A673 (cell line): ENCODE data around the gene FAM13A. TPM values are rescaled to one million over a fixed set of nuclear protein-coding genes. Genes with fewer than 3 reads are reported as not detected.

Experiments
- BruUV-seq: library from RNA; stranded (reverse); fragments of 400-500 nt; replicated peaks from 2 replicates; lab custom pipeline; 2021; lab: Mats Ljungman, UMichigan
- CTCF ChIA-PET: fragments of 300-600 bp; sonication (Branson Sonifier 250); formaldehyde crosslinking; loops from one replicate; lab custom pipeline; 2022; ENCODE audit warnings: antibody characterized with exemption; lab: Charles Lee
- POLR2A ChIA-PET: fragments of 300-600 bp; sonication (Branson Sonifier 250); formaldehyde crosslinking; loops from one replicate; lab custom pipeline; 2022; ENCODE audit warnings: antibody characterized with exemption; ENCODE audit not compliant: low non-redundant PET; lab: Charles Lee
- DNase-seq: peaks from one replicate; pipeline ENCODE4 v3.0.0-alpha.2; 2015; ENCODE audit warnings: low spot score
- H3K27ac ChIP-seq: fragments of 200-600 bp; sonication (generic); 2 replicates; pipeline ENCODE4 v1.5.1; 2016; ENCODE audit warnings: mixed run types, low read depth, mild to moderate bottlenecking, mixed read lengths, antibody characterized with exemption, low read length; ENCODE audit not compliant: poor library complexity, severe bottlenecking
- H3K27me3 ChIP-seq: fragments of 200-600 bp; sonication (generic); replicated peaks from 2 replicates; pipeline ENCODE4 v1.6.1; 2017; ENCODE audit warnings: mixed run types, low read depth, mild to moderate bottlenecking, mixed read lengths, antibody characterized with exemption, low read length; ENCODE audit not compliant: insufficient read depth, poor library complexity
- H3K36me3 ChIP-seq: fragments of 200-600 bp; sonication (generic); 2 replicates; pipeline ENCODE4 v1.6.1; 2016; ENCODE audit warnings: mixed run types, mild to moderate bottlenecking, mixed read lengths, antibody characterized with exemption, low read length; ENCODE audit not compliant: insufficient read depth, poor library complexity, severe bottlenecking
- H3K4me1 ChIP-seq: fragments of 200-600 bp; sonication (generic); 2 replicates; pipeline ENCODE4 v1.6.1; 2017; ENCODE audit warnings: mixed run types, mild to moderate bottlenecking, mixed read lengths, antibody characterized with exemption, low read length; ENCODE audit not compliant: insufficient read depth, poor library complexity, severe bottlenecking
- H3K4me3 ChIP-seq: fragments of 200-600 bp; sonication (generic); 2 replicates; pipeline ENCODE4 v1.5.1; 2016; ENCODE audit warnings: low read depth, mixed run types, mild to moderate bottlenecking, mixed read lengths, low read length; ENCODE audit not compliant: poor library complexity, severe bottlenecking
- H3K9me3 ChIP-seq: fragments of 200-600 bp; sonication (generic); 2 replicates; pipeline ENCODE4 v1.6.1; 2016; ENCODE audit warnings: mixed run types, low read depth, mild to moderate bottlenecking, mixed read lengths, antibody characterized with exemption, low read length; ENCODE audit not compliant: poor library complexity, severe bottlenecking
- CTCF ChIP-seq: fragments of 300-800, 200-600 bp; sonication (generic); conservative IDR thresholded peaks from 2 replicates; pipeline ENCODE4 v1.5.1; 2017; ENCODE audit warnings: low read depth, mild to moderate bottlenecking, antibody characterized with exemption, low read length, moderate library complexity, mixed read lengths
- EZH2 ChIP-seq: fragments of 200-600 bp; sonication (generic); IDR thresholded peaks from 2 replicates; pipeline ENCODE4 v1.6.1; 2017; ENCODE audit warnings: borderline replicate concordance, low read depth, mild to moderate bottlenecking, mixed read lengths, antibody characterized with exemption, low read length; ENCODE audit not compliant: poor library complexity, severe bottlenecking
- intact Hi-C: fragments of 100-400 bp; cut with micrococcal nuclease; formaldehyde crosslinking; loops from one replicate; pipeline ENCODE4 v1.10.0; 2022; ENCODE audit not compliant: unreplicated experiment
- total RNA-seq: library from RNA; stranded (reverse); gene quantifications from 2 replicates; pipeline ENCODE4 v1.2.3, GENCODE V29; 2021

Gene FAM13A
- total RNA-seq, 1 experiment from 2014 or later, result 15.5 TPM

GRCh38 chr4:88826771-88827170 lies 230.2 kb downstream of the FAM13A start:
- no peak overlapping the region for H3K4me3 ChIP-seq
- H3K27ac ChIP-seq, result no peak overlapping the region
- no peaks in the 10 kb centered on the region for H3K9me3 ChIP-seq
- intact Hi-C loops, result no loop called here
- no TSS peak for BruUV-seq
- DNase-seq, result no peak
- H3K36me3 ChIP-seq, result no peaks in the 10 kb centered on the region
- ChIA-PET POLR2A (no interaction called here), CTCF (no interaction called here)
- TF ChIP-seq CTCF (no peak), EZH2 (no peak)
- no peaks in the 10 kb centered on the region for H3K4me1 ChIP-seq
- no peaks in the 10 kb centered on the region for H3K27me3 ChIP-seq

GRCh38 chr4:88825931-88826330 lies 231.1 kb downstream of the FAM13A start:
- no peaks in the 10 kb centered on the region for H3K36me3 ChIP-seq
- ChIA-PET POLR2A (no interaction called here), CTCF (no interaction called here)
- H3K27ac ChIP-seq, result no peak overlapping the region
- no peak overlapping the region for H3K4me3 ChIP-seq
- no peaks in the 10 kb centered on the region for H3K4me1 ChIP-seq
- H3K27me3 ChIP-seq, result no peaks in the 10 kb centered on the region
- DNase-seq, result no peak
- BruUV-seq, result no TSS peak
- no peaks in the 10 kb centered on the region for H3K9me3 ChIP-seq
- intact Hi-C loops, result no loop called here
- no peak for TF ChIP-seq EZH2
- no peak for TF ChIP-seq CTCF

- POLR2A ChIA-PET, result no interaction called here
- TF ChIP-seq EZH2, result no peak
- no peak for TF ChIP-seq CTCF
- intact Hi-C loops, result no loop called here
Observed at GRCh38 chr4:88823058-88823919, 233.7 kb downstream of the FAM13A start.

More at GRCh38 chr4:88823058-88823919, 233.7 kb downstream of the FAM13A start:
- Histone ChIP-seq H3K36me3 (no peaks in the 10 kb centered on the region), H3K27ac (peak overlapping the region; percentile 65), H3K4me3 (peak overlapping the region; percentile 39), H3K9me3 (no peaks in the 10 kb centered on the region), H3K4me1 (no peaks in the 10 kb centered on the region), H3K27me3 (no peaks in the 10 kb centered on the region)
- peak; percentile 56 for DNase-seq
- CTCF ChIA-PET, result no interaction called here
- no TSS peak for BruUV-seq
